Activated CD4-positive, alpha-beta T cell treated with anti-CD3 and anti-CD28 coated beads for 36 hours (primary cell): ENCODE data around the gene SON. TPM values are rescaled to one million over a fixed set of nuclear protein-coding genes. Genes with fewer than 3 reads are reported as not detected.
"Not testable (repeated sequence)": the region's sequence is repeated elsewhere in the genome, so short reads cannot be mapped to it uniquely, and the experiment has no call there.

Source experiments
- ATAC-seq: fragments of 200-7000 bp; cut with Tn5 transposase; one replicate; pipeline ENCODE4 v1.10.0; 2021; ENCODE audit warnings: mild to moderate bottlenecking, moderate library complexity
- CTCF ChIA-PET: fragments of 350-600 bp; sonication (Branson Sonifier 250); formaldehyde crosslinking; loops from one replicate; lab custom pipeline; 2021; ENCODE audit warnings: antibody characterized with exemption; lab: Charles Lee
- POLR2A ChIA-PET: fragments of 350-600 bp; sonication (Branson Sonifier 250); formaldehyde crosslinking; loops from one replicate; lab custom pipeline; 2021; ENCODE audit warnings: antibody characterized with exemption, inconsistent platforms; lab: Charles Lee
- DNase-seq: peaks from one replicate; pipeline ENCODE4 v3.0.0-alpha.2; 2020
- H3K27ac Mint-ChIP-seq: one replicate; pipeline ENCODE4 v1.8.0; 2021; ENCODE audit warnings: mixed read lengths
- H3K27me3 Mint-ChIP-seq: one replicate; pipeline ENCODE4 v1.8.0; 2021; ENCODE audit warnings: mixed read lengths
- H3K36me3 Mint-ChIP-seq: one replicate; pipeline ENCODE4 v1.8.0; 2021; ENCODE audit warnings: low read depth, mixed read lengths
- H3K4me1 Mint-ChIP-seq: one replicate; pipeline ENCODE4 v1.8.0; 2021; ENCODE audit warnings: mixed read lengths
- H3K4me3 Mint-ChIP-seq: one replicate; pipeline ENCODE4 v1.8.0; 2021; ENCODE audit warnings: mild to moderate bottlenecking, moderate library complexity, mixed read lengths
- H3K9me3 Mint-ChIP-seq: one replicate; pipeline ENCODE4 v1.8.0; 2021; ENCODE audit warnings: low read depth, mixed read lengths
- intact Hi-C, 2 experiments: fragments of 100-400 bp; cut with DNase I in 1 of 2; cut with micrococcal nuclease in 1 of 2; formaldehyde crosslinking; loops; one replicate each; pipeline versions ENCODE4 v1.14.2 to v1.15.1; 2022 to 2024; cut with DNase I, micrococcal nuclease
- total RNA-seq, 2 experiments: library from RNA; stranded (reverse); gene quantifications; one replicate each; pipeline ENCODE4 v1.2.3, GENCODE V29; 2021

Gene SON, protein sequence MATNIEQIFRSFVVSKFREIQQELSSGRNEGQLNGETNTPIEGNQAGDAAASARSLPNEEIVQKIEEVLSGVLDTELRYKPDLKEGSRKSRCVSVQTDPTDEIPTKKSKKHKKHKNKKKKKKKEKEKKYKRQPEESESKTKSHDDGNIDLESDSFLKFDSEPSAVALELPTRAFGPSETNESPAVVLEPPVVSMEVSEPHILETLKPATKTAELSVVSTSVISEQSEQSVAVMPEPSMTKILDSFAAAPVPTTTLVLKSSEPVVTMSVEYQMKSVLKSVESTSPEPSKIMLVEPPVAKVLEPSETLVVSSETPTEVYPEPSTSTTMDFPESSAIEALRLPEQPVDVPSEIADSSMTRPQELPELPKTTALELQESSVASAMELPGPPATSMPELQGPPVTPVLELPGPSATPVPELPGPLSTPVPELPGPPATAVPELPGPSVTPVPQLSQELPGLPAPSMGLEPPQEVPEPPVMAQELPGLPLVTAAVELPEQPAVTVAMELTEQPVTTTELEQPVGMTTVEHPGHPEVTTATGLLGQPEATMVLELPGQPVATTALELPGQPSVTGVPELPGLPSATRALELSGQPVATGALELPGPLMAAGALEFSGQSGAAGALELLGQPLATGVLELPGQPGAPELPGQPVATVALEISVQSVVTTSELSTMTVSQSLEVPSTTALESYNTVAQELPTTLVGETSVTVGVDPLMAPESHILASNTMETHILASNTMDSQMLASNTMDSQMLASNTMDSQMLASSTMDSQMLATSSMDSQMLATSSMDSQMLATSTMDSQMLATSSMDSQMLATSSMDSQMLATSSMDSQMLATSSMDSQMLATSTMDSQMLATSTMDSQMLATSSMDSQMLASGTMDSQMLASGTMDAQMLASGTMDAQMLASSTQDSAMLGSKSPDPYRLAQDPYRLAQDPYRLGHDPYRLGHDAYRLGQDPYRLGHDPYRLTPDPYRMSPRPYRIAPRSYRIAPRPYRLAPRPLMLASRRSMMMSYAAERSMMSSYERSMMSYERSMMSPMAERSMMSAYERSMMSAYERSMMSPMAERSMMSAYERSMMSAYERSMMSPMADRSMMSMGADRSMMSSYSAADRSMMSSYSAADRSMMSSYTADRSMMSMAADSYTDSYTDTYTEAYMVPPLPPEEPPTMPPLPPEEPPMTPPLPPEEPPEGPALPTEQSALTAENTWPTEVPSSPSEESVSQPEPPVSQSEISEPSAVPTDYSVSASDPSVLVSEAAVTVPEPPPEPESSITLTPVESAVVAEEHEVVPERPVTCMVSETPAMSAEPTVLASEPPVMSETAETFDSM (N-terminal part only)
- 100 to 1,000 TPM; 299 to 380 TPM for total RNA-seq

DNA sequence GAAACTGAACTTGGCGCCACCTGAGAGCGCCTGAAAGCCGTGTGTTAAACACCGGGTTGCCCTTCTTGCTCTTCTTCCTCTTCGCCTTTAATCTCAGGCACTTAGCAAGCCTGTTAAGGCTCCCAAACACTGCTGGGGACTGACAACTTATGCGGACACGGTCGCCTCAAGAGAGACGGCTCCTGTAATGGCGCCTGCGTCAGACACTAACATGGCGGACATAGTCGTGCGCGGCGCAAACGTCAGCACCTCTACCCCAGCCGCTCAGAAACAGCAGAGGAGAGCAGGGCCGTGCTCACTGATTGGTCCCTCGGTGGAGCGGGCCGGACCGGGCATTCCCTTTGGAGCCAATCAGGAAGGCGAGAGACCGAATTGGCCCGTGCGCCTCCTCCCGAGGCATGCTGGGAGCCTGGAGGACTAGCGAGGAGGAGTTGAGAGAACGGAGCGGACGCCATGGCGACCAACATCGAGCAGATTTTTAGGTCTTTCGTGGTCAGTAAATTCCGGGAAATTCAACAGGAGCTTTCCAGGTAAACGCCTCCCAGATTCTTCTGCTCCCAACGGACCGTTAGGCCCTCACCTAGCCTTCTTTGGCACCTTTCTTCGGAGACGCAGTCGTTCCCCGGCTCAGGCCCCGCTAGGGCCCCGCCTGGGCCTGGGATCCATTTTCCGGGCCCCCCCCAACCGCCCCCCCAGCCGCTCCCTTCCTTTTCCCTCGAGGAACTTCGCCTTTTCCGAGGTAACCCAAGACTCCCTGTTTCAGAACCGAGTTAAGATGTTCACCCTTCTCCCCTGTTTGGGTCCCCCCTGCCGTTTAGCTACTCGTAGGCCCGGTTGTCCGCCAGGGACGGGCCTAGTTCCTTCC, at the start of gene SON:
Gene SON (plus strand): TSS at position 399 of the 865 bp plus-strand sequence. CDS start 55 bp downstream, at position 454.
- ATAC-seq (peak; percentile 94), DNase-seq (peak; percentile 99)
- Mint-ChIP-seq H3K36me3 (peaks cover 56% of the 10 kb centered on the region), H3K4me3 (peak within 1 kb of the TSS; percentile 85), H3K27me3 (no peaks in the 10 kb centered on the region), H3K4me1 (peaks cover 29% of the 10 kb centered on the region), H3K27ac (peak within 1 kb of the TSS; percentile 98), H3K9me3 (no peaks in the 10 kb centered on the region)
- intact Hi-C loops: loop anchor here (1.0 to 5.0 kb wide), 18 partner anchors 45 to 1811 kb away; partner anchors contain the start of genes DNAJC28 (in 2 of the 2), DONSON (in 2 of the 2), TMEM50B (in 2 of the 2) and ATP5PO (in 1 of the 2)
- ChIA-PET CTCF (interaction anchor here (0.7 to 2.3 kb wide), 6 partner anchors 12 to 181 kb away, joined by 3 to 6 read pairs (median 4); partner anchors contain the start of genes DONSON and TMEM50B), POLR2A (interaction anchor here (0.6 to 1.3 kb wide), 5 partner anchors 14 to 78 kb away, joined by 3 to 6 read pairs (median 3); partner anchors contain the start of genes DNAJC28 and TMEM50B)

DNA sequence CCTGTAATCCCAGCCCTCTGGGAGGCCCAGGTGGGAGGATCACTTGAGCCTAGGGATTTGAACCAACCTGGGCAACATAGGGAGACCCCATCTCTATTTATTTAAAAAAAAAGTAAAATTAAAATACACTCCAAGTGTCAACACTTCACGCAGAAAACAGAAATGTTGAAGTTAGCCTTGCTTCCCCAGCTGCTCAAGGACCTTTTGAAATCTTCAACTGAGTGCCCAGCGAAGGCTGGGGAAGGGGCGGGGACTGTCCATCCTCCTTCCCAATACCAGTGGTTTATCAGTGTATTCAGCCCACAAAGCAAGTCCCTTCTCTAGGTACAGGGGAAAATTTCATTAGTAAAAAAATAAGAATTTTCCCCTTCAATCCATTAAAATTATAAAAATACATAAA, 49.1 kb upstream of the SON start:
- no peak for DNase-seq
- no peaks in the 10 kb centered on the region for H3K9me3 Mint-ChIP-seq
- H3K27ac Mint-ChIP-seq: no peak overlapping the region
- H3K4me1 Mint-ChIP-seq: peaks cover 9% of the 10 kb centered on the region
- intact Hi-C loops: loop anchor here in 1 of 2 experiments (5.0 kb wide), 1 partner anchor 766 kb away; the partner anchor contains the start of gene SYNJ1
- no peaks in the 10 kb centered on the region for H3K27me3 Mint-ChIP-seq
- no peaks in the 10 kb centered on the region for H3K36me3 Mint-ChIP-seq
- no peak for ATAC-seq
- H3K4me3 Mint-ChIP-seq: no peak overlapping the region
- ChIA-PET CTCF (no interaction called here), POLR2A (no interaction called here)

DNA sequence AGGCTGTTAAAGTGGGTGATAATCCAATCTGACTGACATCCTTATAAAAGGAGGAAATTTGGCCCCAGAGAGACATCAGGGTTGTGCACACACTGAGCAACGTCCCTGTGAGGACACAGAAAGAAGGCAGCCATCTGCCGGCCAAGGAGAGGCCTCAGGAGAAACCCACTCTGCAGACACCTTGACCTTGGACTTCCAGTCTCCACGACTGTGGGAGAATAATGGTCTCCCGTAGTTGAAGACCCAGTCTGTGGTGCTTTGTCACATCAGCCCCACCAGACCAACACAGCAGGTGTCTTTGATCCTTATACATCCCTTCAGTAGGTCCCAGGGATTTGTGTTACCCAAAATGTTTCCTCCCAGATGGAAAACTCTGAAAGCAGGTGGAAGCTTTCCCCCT, 47.1 kb upstream of the SON start:
- Mint-ChIP-seq H3K27ac (no peak overlapping the region), H3K36me3 (no peaks in the 10 kb centered on the region), H3K4me3 (no peak overlapping the region), H3K9me3 (no peaks in the 10 kb centered on the region), H3K4me1 (peaks cover 8% of the 10 kb centered on the region), H3K27me3 (no peaks in the 10 kb centered on the region)
- ATAC-seq: no peak
- intact Hi-C loops: no loop called here
- ChIA-PET CTCF (no interaction called here), POLR2A (no interaction called here)
- DNase-seq: no peak

DNA sequence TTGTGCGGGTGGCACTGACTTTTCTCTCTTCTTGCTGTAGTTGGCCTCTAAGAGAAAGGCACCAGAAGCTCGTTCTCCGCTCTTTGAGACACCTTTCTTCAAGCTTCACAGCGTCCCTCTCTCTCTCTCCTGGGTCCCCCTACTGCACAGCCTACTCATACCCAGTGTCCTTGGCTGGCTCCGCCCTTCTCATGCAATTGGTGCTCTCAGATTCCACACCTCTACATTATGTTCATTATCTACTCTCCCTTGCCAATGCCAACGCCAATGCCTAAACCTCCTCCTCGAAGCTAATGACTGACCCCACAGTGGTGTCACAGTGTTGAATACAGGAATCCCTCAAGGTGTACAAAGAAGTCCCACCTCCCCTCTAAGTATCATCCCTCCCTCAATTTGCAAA, 46.5 kb upstream of the SON start:
- no peak for ATAC-seq
- intact Hi-C loops: no loop called here
- CTCF ChIA-PET: interaction anchor here (0.9 kb wide), 1 partner anchor 110 kb away, joined by 3 read pairs; no protein-coding TSS in a partner anchor
- Mint-ChIP-seq H3K4me3 (no peak overlapping the region), H3K9me3 (no peaks in the 10 kb centered on the region), H3K27ac (no peak overlapping the region), H3K27me3 (no peaks in the 10 kb centered on the region), H3K36me3 (no peaks in the 10 kb centered on the region), H3K4me1 (peaks cover 5% of the 10 kb centered on the region)
- POLR2A ChIA-PET: no interaction called here
- no peak for DNase-seq

DNA sequence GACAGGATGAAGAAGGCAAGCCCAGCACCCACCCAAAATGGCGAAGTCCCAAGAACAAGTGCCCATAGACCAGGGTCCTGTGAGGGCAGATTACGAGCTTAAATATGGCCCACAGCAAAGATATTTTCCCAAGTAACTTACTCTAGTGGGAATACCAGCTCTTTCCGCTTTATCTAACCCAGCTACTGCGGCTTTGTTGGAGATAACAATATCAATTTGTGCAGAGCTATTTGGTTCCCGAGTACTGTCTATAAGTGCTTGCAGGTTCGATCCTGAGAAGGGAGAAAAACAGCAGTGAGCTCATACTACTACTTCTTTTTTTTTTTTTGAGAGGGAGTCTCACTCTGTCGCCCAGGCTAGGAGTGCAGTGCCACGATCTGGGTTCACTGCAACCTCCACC, 37.0 kb upstream of the SON start:
- Mint-ChIP-seq H3K4me3 (no peak overlapping the region), H3K4me1 (no peaks in the 10 kb centered on the region), H3K36me3 (peaks cover 62% of the 10 kb centered on the region), H3K9me3 (peaks cover 3% of the 10 kb centered on the region), H3K27ac (no peak overlapping the region), H3K27me3 (no peaks in the 10 kb centered on the region)
- ChIA-PET CTCF (interaction anchor here (0.6 to 0.8 kb wide), 2 partner anchors 15 to 1929 kb away, joined by 3 read pairs; no protein-coding TSS in a partner anchor), POLR2A (interaction anchor here (0.6 kb wide), 1 partner anchor 14 kb away, joined by 4 read pairs; no protein-coding TSS in a partner anchor)
- intact Hi-C loops: no loop called here
- ATAC-seq (no peak), DNase-seq (no peak)

DNA sequence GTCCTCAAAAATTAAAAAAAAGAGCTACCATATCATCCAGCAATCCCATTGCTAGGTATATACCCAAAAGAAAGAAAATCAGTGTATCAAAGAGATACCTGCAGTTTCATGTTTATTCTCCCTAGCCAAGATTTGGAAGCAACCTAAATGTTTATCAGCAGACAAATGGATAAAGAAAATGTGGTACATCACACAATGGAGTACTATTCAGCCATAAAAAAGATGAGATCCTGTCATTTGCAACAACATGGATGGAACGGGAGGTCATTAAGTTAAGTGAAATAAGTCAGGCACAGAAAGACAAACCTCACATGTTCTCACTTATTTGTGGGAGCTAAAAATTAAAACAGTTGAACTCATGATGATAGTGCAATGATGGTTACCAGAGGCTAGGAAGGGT, 35.8 kb upstream of the SON start:
- H3K4me1 Mint-ChIP-seq, intact Hi-C loops, H3K9me3 Mint-ChIP-seq, H3K4me3 Mint-ChIP-seq, POLR2A ChIA-PET, H3K27ac Mint-ChIP-seq, H3K27me3 Mint-ChIP-seq, ATAC-seq, DNase-seq: not testable (repeated sequence)
- peaks cover 73% of the 10 kb centered on the region for H3K36me3 Mint-ChIP-seq
- CTCF ChIA-PET: interaction anchor here (1.1 kb wide), 1 partner anchor 11 kb away, joined by 3 read pairs; no protein-coding TSS in a partner anchor

DNA sequence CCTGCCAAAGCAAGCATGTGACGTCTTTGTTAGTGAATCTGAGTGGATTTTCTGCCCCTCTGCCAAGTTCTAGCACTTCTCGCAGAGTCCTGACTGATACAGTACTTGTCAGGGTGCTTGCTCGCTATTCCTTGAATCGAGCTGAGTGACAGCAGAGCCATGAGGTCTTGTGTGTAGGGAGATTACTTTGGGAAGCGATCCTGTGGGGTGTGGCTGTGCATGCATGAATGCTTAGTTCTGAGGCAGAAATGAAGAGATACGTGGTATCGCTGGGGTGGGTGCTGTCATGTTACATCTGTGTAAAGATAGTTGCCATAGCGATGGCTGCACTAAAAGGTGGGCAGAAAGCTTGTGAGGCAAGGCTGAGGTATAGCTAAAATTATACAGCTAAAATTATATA, 32.0 kb upstream of the SON start:
- intact Hi-C loops: no loop called here
- Mint-ChIP-seq H3K27me3 (no peaks in the 10 kb centered on the region), H3K4me3 (no peak overlapping the region), H3K27ac (no peak overlapping the region), H3K9me3 (peaks cover 3% of the 10 kb centered on the region), H3K4me1 (peaks cover 13% of the 10 kb centered on the region), H3K36me3 (peaks cover 67% of the 10 kb centered on the region)
- CTCF ChIA-PET: interaction anchor here (0.6 kb wide), 1 partner anchor 59 kb away, joined by 3 read pairs; no protein-coding TSS in a partner anchor
- DNase-seq (no peak), ATAC-seq (no peak)
- POLR2A ChIA-PET: no interaction called here

DNA sequence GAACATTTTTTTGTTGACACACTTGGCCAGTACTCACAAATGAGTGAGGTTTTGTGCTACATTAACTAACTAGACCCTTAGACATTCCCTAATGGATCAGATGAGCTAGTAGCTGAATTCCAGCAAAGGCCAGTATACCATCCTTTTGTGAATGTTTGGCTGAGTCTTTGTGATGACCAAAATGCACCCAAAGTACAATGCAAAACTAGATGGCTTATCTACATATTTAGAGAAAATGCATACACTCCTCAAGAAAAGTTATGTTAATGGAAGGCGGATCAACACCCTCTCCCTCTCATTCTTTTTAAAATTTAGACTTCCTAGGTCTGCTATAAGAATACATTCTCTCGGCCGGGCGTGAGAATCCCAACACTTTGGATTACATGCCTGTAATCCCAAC, 31.2 kb upstream of the SON start:
- intact Hi-C loops: no loop called here
- no peak overlapping the region for H3K4me3 Mint-ChIP-seq
- peaks cover 66% of the 10 kb centered on the region for H3K36me3 Mint-ChIP-seq
- CTCF ChIA-PET: interaction anchor here (0.7 kb wide), 1 partner anchor 29 kb away, joined by 4 read pairs; no protein-coding TSS in a partner anchor
- no peak for ATAC-seq
- POLR2A ChIA-PET: no interaction called here
- DNase-seq: no peak
- no peak overlapping the region for H3K27ac Mint-ChIP-seq
- no peaks in the 10 kb centered on the region for H3K27me3 Mint-ChIP-seq
- H3K9me3 Mint-ChIP-seq: peaks cover 3% of the 10 kb centered on the region
- H3K4me1 Mint-ChIP-seq: peaks cover 13% of the 10 kb centered on the region

DNA sequence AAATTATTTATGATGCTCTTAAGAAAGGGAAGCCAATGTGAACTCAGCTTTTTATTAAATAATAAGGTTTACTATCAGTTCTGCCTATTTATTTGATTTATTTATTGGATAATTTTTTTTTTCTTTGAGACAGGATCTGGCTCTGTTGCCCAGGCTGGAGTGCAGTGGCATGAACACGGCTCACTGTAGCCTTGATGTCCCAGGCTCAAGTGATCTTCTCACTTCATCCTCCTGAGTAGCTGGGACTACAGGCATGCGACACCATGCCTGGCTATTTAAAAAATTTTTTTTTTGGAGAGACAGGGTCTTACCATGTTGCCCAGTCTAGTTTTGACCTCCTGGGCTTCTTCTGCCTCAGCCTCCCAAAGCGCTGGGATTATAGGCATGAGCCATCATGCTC, 30.4 kb upstream of the SON start:
- no peak overlapping the region for H3K4me3 Mint-ChIP-seq
- H3K27me3 Mint-ChIP-seq: no peaks in the 10 kb centered on the region
- H3K27ac Mint-ChIP-seq: no peak overlapping the region
- ChIA-PET POLR2A (interaction anchor here (0.7 kb wide), 1 partner anchor 216 kb away, joined by 3 read pairs; no protein-coding TSS in a partner anchor), CTCF (interaction anchor here (0.7 to 0.9 kb wide), 2 partner anchors 10 to 29 kb away, joined by 3 to 4 read pairs; no protein-coding TSS in a partner anchor)
- peaks cover 13% of the 10 kb centered on the region for H3K4me1 Mint-ChIP-seq
- H3K36me3 Mint-ChIP-seq: peaks cover 66% of the 10 kb centered on the region
- ATAC-seq (no peak), DNase-seq (no peak)
- H3K9me3 Mint-ChIP-seq: no peaks in the 10 kb centered on the region
- intact Hi-C loops: no loop called here
